Cardiac muscle cell (in vitro differentiated cells and primary cell): ENCODE data around the gene DAZAP1. TPM values are rescaled to one million over a fixed set of nuclear protein-coding genes. Genes with fewer than 3 reads are reported as not detected.
"Not testable (repeated sequence)": the region's sequence is repeated elsewhere in the genome, so short reads cannot be mapped to it uniquely, and the experiment has no call there.

Source experiments
- DNase-seq, 2 donors: peaks; one replicate each; pipeline versions ENCODE4 v3.0.0 to v3.0.0-alpha.2; 2010 to 2017; ENCODE audit warnings: low read depth in 1 of 2, low spot score in 1 of 2
- H3K27ac ChIP-seq: fragments of 200-600 bp; sonication (generic); 2 replicates; pipeline ENCODE4 v1.5.1; 2016
- H3K27me3 ChIP-seq: fragments of 200-600 bp; sonication (generic); 2 replicates; pipeline ENCODE4 v1.6.0; 2016; ENCODE audit warnings: control low read depth
- H3K36me3 ChIP-seq: fragments of 200-600 bp; sonication (generic); 2 replicates; pipeline ENCODE4 v1.5.1; 2016; ENCODE audit warnings: control low read depth
- H3K4me1 ChIP-seq: fragments of 200-600 bp; sonication (generic); 2 replicates; pipeline ENCODE4 v1.8.1; 2017; ENCODE audit warnings: low read depth, mild to moderate bottlenecking, mixed run types
- H3K4me3 ChIP-seq: fragments of 200-600 bp; sonication (generic); 2 replicates; pipeline ENCODE4 v1.5.1; 2016; ENCODE audit warnings: mild to moderate bottlenecking
- H3K9me3 ChIP-seq: fragments of 200-600 bp; sonication (generic); 2 replicates; pipeline ENCODE4 v1.5.1; 2017; ENCODE audit warnings: low read depth, mild to moderate bottlenecking, control low read depth
- CTCF ChIP-seq: IDR thresholded peaks from 2 replicates; pipeline ENCODE4 v1.5.1; 2012; ENCODE audit warnings: low read depth, mild to moderate bottlenecking, low read length
- polyA plus RNA-seq: library from polyadenylated mRNA; unstranded; fragments of >200 nt; fragmentation: Nextera tagmentation; extraction: Ambion mirVana; gene quantifications from 2 replicates; pipeline ENCODE4 v1.2.1, GENCODE V29; 2016
- total RNA-seq: library from RNA; depleted of rRNA; stranded (reverse); fragments of >200 nt; gene quantifications from 2 replicates; pipeline ENCODE4 v1.2.3, GENCODE V29; 2016

Gene DAZAP1
- total and polyA plus RNA-seq, 2 experiments from 2014 or later: 43.0 to 112 TPM

- no peak for TF ChIP-seq CTCF
- DNase-seq: no peak
- peaks cover 11% of the 10 kb centered on the region for H3K36me3 ChIP-seq
- H3K4me3 ChIP-seq: no peak overlapping the region
- no peaks in the 10 kb centered on the region for H3K9me3 ChIP-seq
- peaks cover 20% of the 10 kb centered on the region for H3K4me1 ChIP-seq
- H3K27me3 ChIP-seq: no peaks in the 10 kb centered on the region
- peak overlapping the region; percentile 81 for H3K27ac ChIP-seq
These were observed 8.8 kb downstream of the DAZAP1 start for GRCh38 chr19:1416014-1416841.

- H3K27ac ChIP-seq: no peak overlapping the region
These were observed 9.8 kb downstream of the DAZAP1 start for GRCh38 chr19:1417145-1417544.

GRCh38 chr19:1417681-1418495 lies 10.5 kb downstream of the DAZAP1 start:
- Histone ChIP-seq H3K9me3 (no peaks in the 10 kb centered on the region), H3K27ac (peak overlapping the region; percentile 28)

More at GRCh38 chr19:1417145-1417544, 9.8 kb downstream of the DAZAP1 start:
- no peak for TF ChIP-seq CTCF
- Histone ChIP-seq H3K4me3 (no peak overlapping the region), H3K36me3 (peaks cover 18% of the 10 kb centered on the region), H3K27me3 (no peaks in the 10 kb centered on the region), H3K9me3 (no peaks in the 10 kb centered on the region), H3K4me1 (peaks cover 20% of the 10 kb centered on the region)
- peak in 1 of 2 donors; percentile 28 for DNase-seq

GRCh38 chr19:1418496-1418775 lies 11.1 kb downstream of the DAZAP1 start:
- peak overlapping the region; percentile 28 for H3K27ac ChIP-seq
- TF ChIP-seq CTCF: no peak
- H3K9me3 ChIP-seq: no peaks in the 10 kb centered on the region
- no peaks in the 10 kb centered on the region for H3K27me3 ChIP-seq
- peaks cover 20% of the 10 kb centered on the region for H3K4me1 ChIP-seq
- no peak for DNase-seq
- H3K36me3 ChIP-seq: peaks cover 21% of the 10 kb centered on the region
- H3K4me3 ChIP-seq: no peak overlapping the region

More at GRCh38 chr19:1417681-1418495, 10.5 kb downstream of the DAZAP1 start:
- Histone ChIP-seq H3K4me1 (peaks cover 20% of the 10 kb centered on the region), H3K27me3 (no peaks in the 10 kb centered on the region), H3K36me3 (peaks cover 21% of the 10 kb centered on the region), H3K4me3 (no peak overlapping the region)
- TF ChIP-seq CTCF: no peak
- no peak for DNase-seq

- DNase-seq: no peak
- H3K27ac ChIP-seq: no peak overlapping the region
- H3K9me3 ChIP-seq: no peaks in the 10 kb centered on the region
- no peaks in the 10 kb centered on the region for H3K27me3 ChIP-seq
- peaks cover 27% of the 10 kb centered on the region for H3K36me3 ChIP-seq
- H3K4me3 ChIP-seq: no peak overlapping the region
- H3K4me1 ChIP-seq: peaks cover 20% of the 10 kb centered on the region
- no peak for TF ChIP-seq CTCF
These were observed 11.8 kb downstream of the DAZAP1 start for GRCh38 chr19:1418951-1419738.

GRCh38 chr19:1420085-1420484 lies 12.7 kb downstream of the DAZAP1 start:
- H3K27me3 ChIP-seq, H3K4me3 ChIP-seq, DNase-seq, H3K27ac ChIP-seq, H3K9me3 ChIP-seq: not testable (repeated sequence)
- Histone ChIP-seq H3K36me3 (peaks cover 27% of the 10 kb centered on the region), H3K4me1 (peaks cover 17% of the 10 kb centered on the region)
